Vagina (tissue), 2 donors: ENCODE data around the gene TMEM270.

Experiments used
- POLR2A ChIP-seq, 2 donors: fragments of 450-650 bp; IDR thresholded peaks; one replicate each; pipeline ENCODE4 v1.6.1; 2017; ENCODE audit warnings: antibody characterized with exemption in 2 of 2, mild to moderate bottlenecking in 2 of 2, moderate library complexity in 2 of 2
- TF ChIP-seq, protein P1 (sequence below), 3 experiments: fragments of 450-650 bp in 2 of 3; fragments of 200-600 bp in 1 of 3; sonication (generic) in 1 of 3; IDR thresholded peaks; one replicate each; pipeline ENCODE4 v1.5.1; 2017 to 2019; ENCODE audit warnings: antibody characterized with exemption in 3 of 3, mild to moderate bottlenecking in 2 of 3, moderate library complexity in 2 of 3

DNA sequence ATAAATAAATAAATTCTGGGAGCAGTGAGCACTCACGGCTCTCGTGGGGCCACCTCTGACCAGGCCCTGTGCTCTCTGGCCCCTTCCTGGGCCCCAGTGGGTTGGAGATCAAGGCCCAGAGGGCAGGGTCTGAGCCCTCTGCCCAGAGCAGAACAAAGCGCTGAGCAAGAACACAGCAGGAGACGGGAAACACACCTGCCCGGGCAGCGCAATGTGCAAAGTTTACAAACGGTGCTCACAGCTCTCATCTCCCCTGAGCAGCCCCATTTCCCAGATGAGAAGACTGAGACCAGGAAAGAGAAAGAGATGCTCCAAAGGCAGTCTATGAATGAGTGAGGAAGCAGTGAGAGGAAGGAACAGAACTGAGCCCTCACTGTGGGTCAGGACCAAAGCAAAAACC, 21.7 kb upstream of the TMEM270 start:
- TF ChIP-seq, protein P1, sequence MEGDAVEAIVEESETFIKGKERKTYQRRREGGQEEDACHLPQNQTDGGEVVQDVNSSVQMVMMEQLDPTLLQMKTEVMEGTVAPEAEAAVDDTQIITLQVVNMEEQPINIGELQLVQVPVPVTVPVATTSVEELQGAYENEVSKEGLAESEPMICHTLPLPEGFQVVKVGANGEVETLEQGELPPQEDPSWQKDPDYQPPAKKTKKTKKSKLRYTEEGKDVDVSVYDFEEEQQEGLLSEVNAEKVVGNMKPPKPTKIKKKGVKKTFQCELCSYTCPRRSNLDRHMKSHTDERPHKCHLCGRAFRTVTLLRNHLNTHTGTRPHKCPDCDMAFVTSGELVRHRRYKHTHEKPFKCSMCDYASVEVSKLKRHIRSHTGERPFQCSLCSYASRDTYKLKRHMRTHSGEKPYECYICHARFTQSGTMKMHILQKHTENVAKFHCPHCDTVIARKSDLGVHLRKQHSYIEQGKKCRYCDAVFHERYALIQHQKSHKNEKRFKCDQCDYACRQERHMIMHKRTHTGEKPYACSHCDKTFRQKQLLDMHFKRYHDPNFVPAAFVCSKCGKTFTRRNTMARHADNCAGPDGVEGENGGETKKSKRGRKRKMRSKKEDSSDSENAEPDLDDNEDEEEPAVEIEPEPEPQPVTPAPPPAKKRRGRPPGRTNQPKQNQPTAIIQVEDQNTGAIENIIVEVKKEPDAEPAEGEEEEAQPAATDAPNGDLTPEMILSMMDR (IDR thresholded peaks at IDR 0.05), result no peak
- TF ChIP-seq POLR2A (IDR thresholded peaks at IDR 0.05), result no peak
